ENCODE data around the gene IFT27.

IFT27 gene

GRCh38 chr22:36796552-36797175, 20.7 kb upstream of the IFT27 start:
- no peak for DNase-seq

GRCh38 chr22:36795633-36796032, 19.7 kb upstream of the IFT27 start:
- DNase-seq: no peak

GRCh38 chr22:36790648-36791047, 14.7 kb upstream of the IFT27 start:
- no peak for DNase-seq

- no peak for DNase-seq
Observed at GRCh38 chr22:36787204-36787988, 11.5 kb upstream of the IFT27 start.

GRCh38 chr22:36783743-36784142, 7.8 kb upstream of the IFT27 start:
- no peak for DNase-seq

GRCh38 chr22:36781656-36782627, 6.0 kb upstream of the IFT27 start:
- DNase-seq: no peak

- no peak for DNase-seq
Observed at GRCh38 chr22:36778020-36778419, 2.1 kb upstream of the IFT27 start.

GRCh38 chr22:36776722-36777121, 803 bp upstream of the IFT27 start:
- no peak for DNase-seq

GRCh38 chr22:36775586-36775963, 344 bp downstream of the IFT27 start:
- no peak for DNase-seq

- DNase-seq: no peak
Observed at GRCh38 chr22:36773935-36774334, 2.0 kb downstream of the IFT27 start.

- no peak for DNase-seq
Observed at GRCh38 chr22:36772451-36772850, 3.5 kb downstream of the IFT27 start.

GRCh38 chr22:36771356-36772063, 4.4 kb downstream of the IFT27 start:
- DNase-seq: no peak

GRCh38 chr22:36770513-36771231, 5.2 kb downstream of the IFT27 start:
- DNase-seq: no peak

- no peak for DNase-seq
Observed at GRCh38 chr22:36769541-36770512, 6.1 kb downstream of the IFT27 start.

GRCh38 chr22:36768616-36769015, 7.3 kb downstream of the IFT27 start:
- DNase-seq: no peak

- DNase-seq: no peak
Observed at GRCh38 chr22:36768141-36768540, 7.8 kb downstream of the IFT27 start.

- no peak for DNase-seq
Observed at GRCh38 chr22:36767035-36767775, 8.7 kb downstream of the IFT27 start.

- DNase-seq: no peak
Observed at GRCh38 chr22:36765943-36766450, 9.9 kb downstream of the IFT27 start.

- no peak for DNase-seq
Observed at GRCh38 chr22:36765131-36765942, 10.6 kb downstream of the IFT27 start.

All from DMS 273 treated with DMSO at 0.1 percent for 48 hours (cell line).